ENCODE data around the gene VWA8.

- TF ChIP-seq POLR2A (IDR thresholded peaks at IDR 0.05; ENCODE audit: low read depth): no peak
- no peak for TF ChIP-seq POLR2AphosphoS5 (IDR thresholded peaks at IDR 0.05)
Observed at GRCh38 chr13:41701676-41702075, 259.2 kb downstream of the VWA8 start.
